ENCODE results near the gene NAA10. TPM values are rescaled to one million over a fixed set of nuclear protein-coding genes. Genes with fewer than 3 reads are reported as not detected.
"Not testable (repeated sequence)": the region's sequence is repeated elsewhere in the genome, so short reads cannot be mapped to it uniquely, and the experiment has no call there.

Gene NAA10
- total RNA-seq, result 10 to 100 TPM; 52.2 to 72.3 (median 68.9) TPM
- long read RNA-seq, donor 1, transcript NAA10-208 (8 exons, 1,772 nt), result major isoform, 41 of 56 reads
- long read RNA-seq, donor 1, partial matches to known transcripts, result 0 of 56 reads
- long read RNA-seq, donor 1, other reads (novel, unspliced or antisense), result 8 of 56 reads
- long read RNA-seq, donor 2, transcript NAA10-208 (8 exons, 1,772 nt), result major isoform, 40 of 48 reads
- long read RNA-seq, donor 2, partial matches to known transcripts, result 0 of 48 reads
- long read RNA-seq, donor 2, other reads (novel, unspliced or antisense), result 4 of 48 reads

- Histone ChIP-seq H3K4me1 (ENCODE audit: low read depth) (no peaks in the 10 kb centered on the region), H3K36me3 (ENCODE audit: low read depth) (no peaks in the 10 kb centered on the region), H3K4me3 (peak within 1 kb of the TSS; percentile 40), H3K9me3 (no peaks in the 10 kb centered on the region)
- ATAC-seq (peak; percentile 98), DNase-seq (peak; percentile 71 to 83 (median 82))
- intact Hi-C loops (cut with DNase I, micrococcal nuclease), result no loop called here
- TF ChIP-seq CTCF (IDR thresholded peaks at IDR 0.05), result no peak
Observed at GRCh38 chrX:153934762-153935325, at the start of gene NAA10. Gene NAA10 (minus strand): TSS chrX:153935037. CDS start chrX:153934904, 133 bp downstream.

- ATAC-seq (no peak), DNase-seq (no peak)
- H3K4me1 ChIP-seq (ENCODE audit: low read depth), result peaks cover 4% of the 10 kb centered on the region
- no peak overlapping the region for H3K4me3 ChIP-seq
- intact Hi-C loops (cut with DNase I, micrococcal nuclease), result no loop called here
- no peak for TF ChIP-seq CTCF (IDR thresholded peaks at IDR 0.05)
- no peaks in the 10 kb centered on the region for H3K36me3 ChIP-seq (ENCODE audit: low read depth)
- H3K9me3 ChIP-seq, result no peaks in the 10 kb centered on the region
Observed at GRCh38 chrX:153983321-153983801, 48.5 kb upstream of the NAA10 start.

GRCh38 chrX:153981771-153982533, 47.1 kb upstream of the NAA10 start:
- intact Hi-C loops (cut with DNase I, micrococcal nuclease), result no loop called here
- no peak for TF ChIP-seq CTCF (IDR thresholded peaks at IDR 0.05)
- ATAC-seq (peak; percentile 19), DNase-seq (peak; percentile 27 to 80 (median 51))
- Histone ChIP-seq H3K4me1 (ENCODE audit: low read depth) (peaks cover 4% of the 10 kb centered on the region), H3K9me3 (no peaks in the 10 kb centered on the region), H3K4me3 (no peak overlapping the region), H3K36me3 (ENCODE audit: low read depth) (no peaks in the 10 kb centered on the region)

- TF ChIP-seq CTCF (IDR thresholded peaks at IDR 0.05), result no peak
- H3K9me3 ChIP-seq, result no peaks in the 10 kb centered on the region
- H3K4me1 ChIP-seq (ENCODE audit: low read depth), result peaks cover 4% of the 10 kb centered on the region
- intact Hi-C loops (cut with DNase I, micrococcal nuclease), result no loop called here
- ATAC-seq (no peak), DNase-seq (no peak)
- H3K4me3 ChIP-seq, result no peak overlapping the region
- H3K36me3 ChIP-seq (ENCODE audit: low read depth), result no peaks in the 10 kb centered on the region
Observed at GRCh38 chrX:153981231-153981630, 46.4 kb upstream of the NAA10 start.

GRCh38 chrX:153980394-153980793, 45.6 kb upstream of the NAA10 start:
- peak; percentile 72 for ATAC-seq
- H3K36me3 ChIP-seq (ENCODE audit: low read depth); H3K4me1 ChIP-seq (ENCODE audit: low read depth); H3K9me3 ChIP-seq; intact Hi-C loops (cut with DNase I, micrococcal nuclease); H3K4me3 ChIP-seq: not testable (repeated sequence)
- peak in 1 of 3 donors; percentile 26 for DNase-seq
